Measurements from ENCODE around the gene ASB18. TPM values are rescaled to one million over a fixed set of nuclear protein-coding genes. Genes with fewer than 3 reads are reported as not detected.

Gene ASB18
- total and polyA plus RNA-seq, 4 donors, result not detected

DNA sequence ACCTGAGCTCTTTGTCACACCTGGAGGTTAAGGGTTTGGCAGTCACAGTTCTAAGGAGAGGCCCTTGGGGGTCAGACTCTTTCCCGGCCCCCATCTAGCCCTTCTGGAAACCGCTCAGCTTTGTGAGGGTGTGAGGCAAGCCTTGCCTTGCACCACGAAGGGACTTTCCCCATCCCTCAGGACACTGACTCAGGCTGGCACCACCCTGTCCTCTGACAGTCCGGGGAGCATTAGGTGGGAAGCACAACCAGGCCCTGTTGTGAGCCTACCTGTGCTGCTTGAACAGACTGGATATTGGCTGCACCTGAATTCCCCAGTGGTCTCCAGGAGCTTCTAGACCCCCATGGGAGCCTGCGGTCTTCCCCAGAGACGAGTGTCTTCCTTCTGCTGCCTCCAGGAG, 49.0 kb downstream of the ASB18 start:
- no peaks in the 10 kb centered on the region for H3K9me3 ChIP-seq (ENCODE audit: control insufficient read depth in 4 of 4, low read length in 3 of 4)
- WGBS, result 78% methylated on average over 6 of the region's 6 CpGs
- TF ChIP-seq EGR1 (IDR thresholded peaks at IDR 0.05; ENCODE audit: low read depth in 2 of 2), result no peak
- TF ChIP-seq HNF4A (conservative IDR thresholded peaks at IDR 0.05), result no peak
- TF ChIP-seq JUND (IDR thresholded peaks at IDR 0.05), result no peak
- TF ChIP-seq, protein P1, sequence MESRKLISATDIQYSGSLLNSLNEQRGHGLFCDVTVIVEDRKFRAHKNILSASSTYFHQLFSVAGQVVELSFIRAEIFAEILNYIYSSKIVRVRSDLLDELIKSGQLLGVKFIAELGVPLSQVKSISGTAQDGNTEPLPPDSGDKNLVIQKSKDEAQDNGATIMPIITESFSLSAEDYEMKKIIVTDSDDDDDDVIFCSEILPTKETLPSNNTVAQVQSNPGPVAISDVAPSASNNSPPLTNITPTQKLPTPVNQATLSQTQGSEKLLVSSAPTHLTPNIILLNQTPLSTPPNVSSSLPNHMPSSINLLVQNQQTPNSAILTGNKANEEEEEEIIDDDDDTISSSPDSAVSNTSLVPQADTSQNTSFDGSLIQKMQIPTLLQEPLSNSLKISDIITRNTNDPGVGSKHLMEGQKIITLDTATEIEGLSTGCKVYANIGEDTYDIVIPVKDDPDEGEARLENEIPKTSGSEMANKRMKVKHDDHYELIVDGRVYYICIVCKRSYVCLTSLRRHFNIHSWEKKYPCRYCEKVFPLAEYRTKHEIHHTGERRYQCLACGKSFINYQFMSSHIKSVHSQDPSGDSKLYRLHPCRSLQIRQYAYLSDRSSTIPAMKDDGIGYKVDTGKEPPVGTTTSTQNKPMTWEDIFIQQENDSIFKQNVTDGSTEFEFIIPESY (IDR thresholded peaks at IDR 0.05), result no peak
- TF ChIP-seq RXRA (IDR thresholded peaks at IDR 0.05), result no peak
- TF ChIP-seq HNF4G (IDR thresholded peaks at IDR 0.05), result no peak
- no peak for TF ChIP-seq TAF1 (conservative IDR thresholded peaks at IDR 0.05)
- TF ChIP-seq SP1 (IDR thresholded peaks at IDR 0.05), result no peak
- no peak for TF ChIP-seq GABPA (IDR thresholded peaks at IDR 0.05 in 1 of 2, conservative IDR thresholded peaks at IDR 0.05 in 1 of 2)
- TF ChIP-seq, protein P2, sequence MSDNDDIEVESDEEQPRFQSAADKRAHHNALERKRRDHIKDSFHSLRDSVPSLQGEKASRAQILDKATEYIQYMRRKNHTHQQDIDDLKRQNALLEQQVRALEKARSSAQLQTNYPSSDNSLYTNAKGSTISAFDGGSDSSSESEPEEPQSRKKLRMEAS (IDR thresholded peaks at IDR 0.05), result no peak
- no peak for DNase-seq (ENCODE audit: low spot score)
- peaks cover 0 to 20% (median 7%) of the 10 kb centered on the region in 4 donors for H3K27me3 ChIP-seq (ENCODE audit: control insufficient read depth in 4 of 4, insufficient read depth in 4 of 4, low read length in 3 of 4)
- no peak overlapping the region for H3K9ac ChIP-seq (ENCODE audit: low read depth in 1 of 2, low read length in 2 of 2)
- no peaks in the 10 kb centered on the region for H3K36me3 ChIP-seq (ENCODE audit: control insufficient read depth in 4 of 4, insufficient read depth in 3 of 4, low read depth in 1 of 4, low read length in 3 of 4)
- H3K4me3 ChIP-seq (ENCODE audit: low read depth in 1 of 3, low read length in 3 of 3), result no peak overlapping the region
- H3K27ac ChIP-seq (ENCODE audit: low read depth in 1 of 2, low read length in 2 of 2), result no peak overlapping the region
- H3K4me1 ChIP-seq (ENCODE audit: control insufficient read depth in 4 of 4, insufficient read depth in 4 of 4, low read length in 3 of 4), result no peaks in the 10 kb centered on the region

DNA sequence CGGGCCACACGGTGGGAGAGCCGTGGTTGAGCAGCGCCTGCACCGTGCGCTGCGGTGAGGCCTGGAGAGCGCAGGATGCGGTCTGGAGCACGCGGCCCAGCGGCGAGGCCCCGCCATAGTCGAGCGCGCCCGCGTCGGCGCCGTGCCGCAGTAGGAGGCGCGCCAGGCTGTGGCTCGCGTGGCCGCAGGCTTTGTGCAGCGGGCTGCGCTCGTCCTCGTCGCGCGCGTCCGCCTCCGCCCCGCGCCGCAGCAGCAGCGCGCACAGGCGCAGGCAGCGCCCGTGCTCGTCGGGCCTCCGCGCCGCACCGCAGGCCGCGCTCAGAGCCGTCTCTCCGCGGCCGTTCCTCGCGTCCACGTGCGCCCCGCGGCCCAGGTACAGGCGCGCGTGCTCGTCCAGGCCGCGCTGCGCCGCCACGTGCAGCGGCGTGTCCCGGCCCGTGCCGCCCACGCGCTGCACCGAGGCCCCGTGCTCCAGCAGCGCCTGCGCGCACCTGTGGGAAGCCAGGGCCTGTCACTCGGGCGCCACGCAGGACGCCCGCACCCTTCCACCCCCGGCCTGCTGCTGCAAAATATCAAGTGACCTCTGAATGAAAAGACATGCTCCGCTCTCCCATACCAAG, 49.7 kb downstream of the ASB18 start:
- no peak for DNase-seq (ENCODE audit: low spot score)
- no peak overlapping the region for H3K9ac ChIP-seq (ENCODE audit: low read depth in 1 of 2, low read length in 2 of 2)
- no peak overlapping the region for H3K4me3 ChIP-seq (ENCODE audit: low read depth in 1 of 3, low read length in 3 of 3)
- H3K27me3 ChIP-seq (ENCODE audit: control insufficient read depth in 4 of 4, insufficient read depth in 4 of 4, low read length in 3 of 4), result peaks cover 0 to 23% (median 7%) of the 10 kb centered on the region in 4 donors
- H3K9me3 ChIP-seq (ENCODE audit: control insufficient read depth in 4 of 4, low read length in 3 of 4), result no peaks in the 10 kb centered on the region
- H3K4me1 ChIP-seq (ENCODE audit: control insufficient read depth in 4 of 4, insufficient read depth in 4 of 4, low read length in 3 of 4), result no peaks in the 10 kb centered on the region
- H3K27ac ChIP-seq (ENCODE audit: low read depth in 1 of 2, low read length in 2 of 2), result no peak overlapping the region
- H3K36me3 ChIP-seq (ENCODE audit: control insufficient read depth in 4 of 4, insufficient read depth in 3 of 4, low read depth in 1 of 4, low read length in 3 of 4), result no peaks in the 10 kb centered on the region
- no peak for TF ChIP-seq SP1 (IDR thresholded peaks at IDR 0.05)
- TF ChIP-seq, protein P2 (IDR thresholded peaks at IDR 0.05), result no peak
- no peak for TF ChIP-seq HNF4G (IDR thresholded peaks at IDR 0.05)
- TF ChIP-seq FOXA2 (IDR thresholded peaks at IDR 0.05), result no peak
- WGBS, result 38% methylated on average over 92 of the region's 92 CpGs

DNA sequence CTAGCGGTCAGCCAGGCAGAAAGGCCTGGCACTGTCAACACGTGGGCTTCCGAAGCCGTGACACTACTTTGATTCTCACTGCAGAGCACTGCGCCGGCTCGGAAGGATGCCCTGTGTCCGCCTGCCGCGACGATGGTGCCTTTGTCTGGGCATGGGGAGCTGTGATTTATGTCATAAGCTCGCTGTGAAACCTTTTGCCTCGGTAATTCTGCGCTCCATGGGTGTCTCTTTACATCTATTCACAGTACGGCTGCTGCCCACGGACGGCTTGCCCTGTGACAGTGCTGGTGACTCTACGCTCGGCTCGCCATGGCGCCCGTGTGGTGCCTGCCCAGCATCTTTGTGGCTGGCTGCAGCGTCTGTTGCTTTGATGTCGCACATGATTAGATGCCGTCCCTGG, 52.9 kb downstream of the ASB18 start:
- Histone ChIP-seq H3K9ac (ENCODE audit: low read depth in 1 of 2, low read length in 2 of 2) (no peak overlapping the region), H3K4me3 (ENCODE audit: low read depth in 1 of 3, low read length in 3 of 3) (no peak overlapping the region), H3K9me3 (ENCODE audit: control insufficient read depth in 4 of 4, low read length in 3 of 4) (peaks cover 0 to 5% (median under 1%) of the 10 kb centered on the region in 4 donors), H3K27me3 (ENCODE audit: control insufficient read depth in 4 of 4, insufficient read depth in 4 of 4, low read length in 3 of 4) (peaks cover 0 to 20% (median 7%) of the 10 kb centered on the region in 4 donors), H3K27ac (ENCODE audit: low read depth in 1 of 2, low read length in 2 of 2) (no peak overlapping the region), H3K4me1 (ENCODE audit: control insufficient read depth in 4 of 4, insufficient read depth in 4 of 4, low read length in 3 of 4) (no peaks in the 10 kb centered on the region), H3K36me3 (ENCODE audit: control insufficient read depth in 4 of 4, insufficient read depth in 3 of 4, low read depth in 1 of 4, low read length in 3 of 4) (no peaks in the 10 kb centered on the region)
- DNase-seq (ENCODE audit: low spot score), result no peak
- TF ChIP-seq FOXA2 (IDR thresholded peaks at IDR 0.05), result no peak
- 88% methylated on average over 25 of the region's 25 CpGs for WGBS
